GM18502 (cell line): ENCODE results near the gene DUSP8.

ENCODE experiments used
- ATAC-seq: cut with Tn5 transposase; IDR thresholded peaks from one replicate; pipeline ENCODE4 v1.9.1; 2021; ENCODE audit warnings: mild to moderate bottlenecking; ENCODE audit not compliant: unreplicated experiment, poor library complexity

Gene DUSP8

GRCh38 chr11:1556278-1556902 is 15.7 kb downstream of the DUSP8 start:
- ATAC-seq = no peak

- no peak for ATAC-seq
Observed at GRCh38 chr11:1555713-1556153, 16.3 kb downstream of the DUSP8 start.

DNA sequence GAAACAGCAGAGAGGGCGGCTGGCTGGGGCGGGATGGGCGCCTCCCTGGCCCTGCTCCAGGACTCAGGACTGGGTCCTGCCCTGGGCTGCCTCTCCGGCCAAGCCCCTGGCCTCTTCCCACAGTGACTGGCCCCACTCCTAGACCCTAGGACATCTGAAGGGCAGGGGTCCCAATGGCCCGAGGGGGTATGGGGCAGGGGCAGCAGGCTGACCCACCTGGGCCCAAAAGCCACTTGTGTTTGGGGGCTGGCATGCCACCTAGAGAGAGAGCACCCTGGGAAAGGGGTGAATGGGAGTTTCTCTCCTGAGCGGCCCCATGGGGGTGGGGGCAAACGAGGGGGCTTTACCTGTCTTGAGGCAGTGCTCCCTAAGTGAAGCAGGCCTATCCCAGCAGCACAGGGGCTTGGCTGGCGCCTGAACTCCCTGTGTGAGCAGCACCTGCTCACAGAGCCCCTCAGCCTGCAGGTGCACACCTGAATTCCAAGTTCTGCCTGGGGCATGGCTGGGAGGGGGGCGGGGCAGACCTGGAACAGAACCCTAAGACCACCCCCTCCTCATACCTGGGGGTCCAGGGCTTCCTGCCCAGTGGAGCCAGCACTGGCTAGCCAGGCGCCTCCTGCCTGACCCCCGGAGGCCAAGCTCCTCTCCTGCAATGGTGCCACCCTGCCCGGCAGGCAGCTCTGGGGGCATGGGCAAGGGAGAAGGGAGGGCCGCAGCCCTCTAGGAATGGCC is 16.9 kb downstream of the DUSP8 start:
- ATAC-seq = no peak

DNA sequence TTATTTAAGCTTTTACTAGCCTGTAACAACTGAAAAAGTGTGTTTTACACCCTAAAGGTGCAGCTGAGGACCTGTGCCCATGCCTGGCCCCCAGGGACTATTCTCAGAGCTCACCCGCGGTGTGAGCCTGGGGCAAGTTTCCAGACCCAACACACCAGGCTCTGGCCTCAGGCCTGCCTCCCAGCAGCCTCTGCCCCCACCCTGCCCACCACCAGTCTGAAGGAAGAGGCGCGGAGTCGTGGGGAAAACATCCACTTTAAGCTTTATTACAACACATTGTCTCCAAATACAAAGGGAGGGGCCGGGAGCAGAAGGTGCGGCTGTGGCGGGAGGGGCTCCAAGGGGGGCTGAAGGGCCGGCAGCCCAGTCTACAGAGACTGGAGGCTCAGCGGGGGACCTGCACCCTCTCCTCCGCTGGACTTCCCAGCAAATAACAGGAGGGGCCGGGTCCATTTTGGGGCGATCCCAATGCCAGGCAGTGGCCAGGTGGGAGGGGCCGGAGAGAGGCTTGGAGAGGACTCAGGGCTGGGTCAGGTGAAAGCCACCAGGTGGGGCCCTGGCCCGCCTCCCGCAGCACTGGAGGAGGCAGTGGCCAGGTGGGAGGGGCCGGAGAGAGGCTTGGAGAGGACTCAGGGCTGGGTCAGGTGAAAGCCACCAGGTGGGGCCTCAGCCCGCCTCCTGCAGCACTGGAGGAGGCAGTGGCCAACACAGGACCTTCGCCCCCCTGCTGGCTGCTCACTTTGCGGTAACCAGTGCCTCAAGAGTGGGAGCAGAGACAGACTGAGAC is 18.1 kb downstream of the DUSP8 start:
- no peak for ATAC-seq

GRCh38 chr11:1549338-1550330 is 22.4 kb downstream of the DUSP8 start:
- no peak for ATAC-seq

GRCh38 chr11:1548221-1549070 is 23.6 kb downstream of the DUSP8 start:
- ATAC-seq = no peak

DNA sequence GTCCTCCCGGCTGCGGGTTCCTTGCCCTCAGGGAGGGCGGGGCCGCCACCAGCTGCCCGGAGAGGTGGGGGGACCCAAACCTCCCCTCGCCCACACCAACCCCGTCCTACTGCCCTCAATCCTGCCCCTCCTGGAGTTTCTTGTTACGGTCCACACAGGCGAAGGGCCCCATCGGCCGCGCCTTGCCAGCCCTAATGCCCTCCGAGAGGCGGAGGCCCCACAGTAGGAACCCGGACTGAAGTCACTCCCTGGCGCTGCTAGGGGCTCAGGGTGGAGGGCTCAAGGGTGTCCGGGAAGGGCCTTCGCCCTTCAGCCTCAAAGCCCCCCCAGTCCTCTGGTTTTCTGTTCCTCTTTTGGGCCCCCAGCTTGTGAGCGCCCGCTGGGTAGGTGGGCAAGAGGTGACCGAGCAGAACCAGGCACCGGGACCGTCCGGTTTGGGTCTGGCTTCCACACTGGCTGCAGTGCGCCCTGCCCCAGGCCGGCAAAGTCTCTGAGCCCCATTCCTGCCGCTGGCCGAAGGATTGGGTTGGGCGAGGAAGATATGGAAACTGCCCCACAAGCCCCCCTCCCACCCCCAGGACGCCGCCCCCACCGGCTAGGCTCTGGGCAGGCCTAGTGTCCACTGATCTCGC is 24.5 kb downstream of the DUSP8 start:
- ATAC-seq = no peak

DNA sequence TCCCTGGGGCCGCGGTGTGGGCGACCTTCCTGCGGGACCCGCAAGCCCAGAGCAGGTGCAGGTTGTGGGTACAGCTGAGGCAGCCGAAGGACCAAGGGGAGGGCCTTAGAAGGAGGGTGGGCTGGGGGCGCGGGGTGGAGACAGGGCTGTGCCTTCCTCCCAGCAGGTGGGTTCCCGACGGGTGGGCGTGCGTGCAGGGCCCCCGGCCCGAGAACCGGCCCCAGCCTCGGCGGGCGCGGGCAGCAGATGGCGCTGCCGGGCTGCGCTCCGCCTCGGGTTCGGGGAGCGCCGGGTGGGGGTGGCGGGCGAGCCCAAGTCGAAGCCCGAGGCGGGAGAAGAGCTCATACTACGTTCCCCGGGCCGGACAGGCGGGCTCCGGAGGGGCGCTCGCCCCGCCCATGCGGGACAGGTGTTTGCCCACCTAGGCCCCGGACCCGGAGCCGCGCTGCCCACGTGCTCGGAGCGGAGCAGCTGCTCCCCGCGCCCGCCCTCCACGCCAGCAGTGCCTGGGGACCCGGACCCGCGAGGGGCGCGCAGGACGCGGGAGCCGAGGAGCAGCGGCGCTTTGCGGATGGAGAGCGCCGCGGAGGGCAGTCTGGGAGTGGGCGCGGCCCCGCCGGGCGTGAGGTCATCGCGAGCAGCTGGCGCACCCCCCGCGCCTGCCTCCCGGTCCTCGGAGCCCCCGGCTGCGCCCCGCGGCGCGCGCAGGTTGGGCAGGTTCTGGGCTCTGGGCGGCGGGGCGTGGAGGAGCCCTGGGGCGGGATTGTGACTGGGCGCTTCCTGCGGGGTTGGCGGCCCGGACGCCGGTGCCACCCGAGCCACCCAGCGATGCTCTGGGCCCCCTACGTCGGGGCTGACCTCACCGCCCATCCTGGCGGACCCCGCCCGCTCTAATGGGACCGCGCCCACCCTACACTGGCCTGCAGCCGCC is 25.3 kb downstream of the DUSP8 start:
- no peak for ATAC-seq

DNA sequence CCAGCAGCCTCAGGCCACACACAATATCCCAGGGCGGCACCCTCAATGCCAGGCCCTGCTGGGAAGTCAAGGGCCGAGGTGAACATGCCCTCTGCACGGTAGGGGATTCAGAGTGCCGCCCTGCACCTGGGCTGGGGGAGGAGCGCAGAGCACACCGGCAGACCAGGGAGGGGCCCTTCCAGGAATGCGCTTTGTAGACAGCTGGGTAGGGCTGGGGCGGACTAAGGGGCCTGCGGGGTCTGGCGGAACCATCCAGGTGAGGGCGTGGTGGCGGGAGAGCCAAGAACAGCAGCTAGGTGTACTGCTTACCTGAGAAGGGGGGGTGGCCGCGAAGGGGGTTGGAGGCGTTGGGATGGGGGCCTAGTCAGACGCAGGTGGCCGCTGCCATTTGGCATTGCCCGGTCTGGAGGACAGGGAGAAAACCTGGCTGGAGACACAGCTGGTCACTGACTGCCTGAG is 26.0 kb downstream of the DUSP8 start:
- ATAC-seq = no peak

- ATAC-seq = no peak
Observed at GRCh38 chr11:1545432-1545831, 26.6 kb downstream of the DUSP8 start.

DNA sequence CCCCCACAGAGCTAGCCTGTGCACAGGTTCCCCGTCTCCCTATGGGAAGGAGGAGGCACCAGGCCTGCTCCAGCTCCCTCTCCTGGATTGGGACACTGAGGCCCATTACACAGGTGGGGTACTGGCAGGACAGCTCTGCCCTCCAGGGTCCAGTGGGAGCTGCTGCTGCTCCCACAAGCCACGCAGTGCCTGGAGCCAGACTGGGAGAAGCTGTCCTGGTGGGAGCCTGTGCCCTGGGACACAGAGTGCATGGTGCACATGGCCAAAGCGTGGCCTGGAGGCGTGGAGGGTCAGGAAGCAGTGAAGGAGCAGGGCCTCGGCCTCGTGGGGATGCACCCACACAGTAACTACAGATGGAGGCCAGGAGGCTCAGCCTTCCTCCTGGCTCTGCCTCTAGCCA is 27.5 kb downstream of the DUSP8 start:
- no peak for ATAC-seq

GRCh38 chr11:1543606-1544263 is 28.3 kb downstream of the DUSP8 start:
- no peak for ATAC-seq

- no peak for ATAC-seq
Observed at GRCh38 chr11:1542267-1542666, 29.8 kb downstream of the DUSP8 start.

DNA sequence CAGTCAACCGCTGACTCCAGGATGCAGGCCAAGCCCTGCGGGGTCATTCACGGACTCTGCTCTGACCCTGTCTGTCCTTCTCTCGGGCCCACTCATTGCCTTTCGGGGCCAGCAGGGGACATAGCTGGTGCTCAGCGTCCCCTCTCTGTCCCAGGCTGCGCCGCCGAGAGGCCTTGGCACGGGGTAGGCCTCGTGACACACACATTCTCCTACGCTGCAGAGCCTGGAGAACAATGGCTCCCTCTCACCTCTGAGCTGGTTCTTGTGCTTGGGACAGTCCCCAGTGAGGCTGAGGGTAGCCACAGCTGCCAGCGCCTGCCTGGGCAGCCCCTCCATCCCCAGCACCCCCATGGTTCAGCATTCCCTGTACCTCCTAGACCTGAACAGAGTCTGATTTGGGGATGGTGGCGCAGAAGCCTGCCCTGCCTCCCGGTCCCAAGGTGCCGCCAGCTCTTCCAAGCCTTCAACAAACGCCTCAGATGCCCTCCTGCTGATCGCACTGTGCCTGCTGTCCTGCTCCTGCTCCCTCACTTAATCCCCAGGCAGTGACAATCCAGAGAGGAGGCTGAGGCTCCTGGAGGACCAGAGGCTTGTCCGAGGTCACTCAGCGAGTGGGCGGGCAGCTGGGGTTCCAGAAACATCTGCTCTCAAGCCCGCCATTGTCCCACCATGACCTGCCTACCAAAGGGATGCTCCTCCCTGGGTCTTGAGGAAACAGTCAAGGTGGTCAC is 30.4 kb downstream of the DUSP8 start:
- ATAC-seq = no peak

DNA sequence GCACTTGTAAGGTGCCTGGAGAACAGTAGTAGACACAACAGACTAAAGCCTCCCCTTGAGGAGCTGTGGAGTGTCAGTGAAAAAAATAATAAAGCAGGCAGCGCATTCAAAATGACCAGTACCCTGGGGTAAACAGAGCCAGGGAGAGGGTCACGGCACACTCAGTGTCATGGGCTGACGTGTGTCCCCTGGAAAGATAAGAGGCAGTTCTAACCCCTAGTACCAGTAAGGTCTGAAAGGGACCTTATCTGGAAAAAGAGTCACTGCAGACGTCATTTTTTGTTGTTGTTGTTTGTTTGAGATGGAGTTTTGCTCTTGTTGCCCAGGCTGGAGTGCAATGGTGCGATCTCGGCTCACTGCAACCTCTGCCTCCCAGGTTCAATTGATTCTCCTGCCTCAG is 32.0 kb downstream of the DUSP8 start:
- no peak for ATAC-seq

DNA sequence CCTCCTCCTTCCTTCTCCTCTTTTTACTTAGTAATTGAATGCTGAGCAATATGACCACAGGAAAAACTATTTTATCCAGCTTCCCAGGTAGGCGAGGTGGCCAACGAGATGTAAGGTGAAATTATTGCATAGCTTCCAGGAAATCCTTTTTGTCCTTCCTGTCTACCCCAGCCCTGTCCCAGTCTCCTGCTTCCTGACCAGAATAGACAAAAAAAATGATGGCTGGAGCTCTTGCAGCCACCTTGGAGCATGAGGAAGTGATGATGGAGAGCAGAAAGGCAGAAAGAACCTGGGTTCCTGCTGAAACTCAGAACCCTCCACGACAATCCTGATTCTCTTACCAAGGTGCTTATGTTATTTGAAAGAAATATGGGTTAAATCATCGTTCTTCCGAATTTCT is 33.9 kb downstream of the DUSP8 start:
- ATAC-seq = no peak
